Measurements from ENCODE around the gene XCL2.
"Not testable (repeated sequence)": the region's sequence is repeated elsewhere in the genome, so short reads cannot be mapped to it uniquely, and the experiment has no call there.

XCL2 gene

DNA sequence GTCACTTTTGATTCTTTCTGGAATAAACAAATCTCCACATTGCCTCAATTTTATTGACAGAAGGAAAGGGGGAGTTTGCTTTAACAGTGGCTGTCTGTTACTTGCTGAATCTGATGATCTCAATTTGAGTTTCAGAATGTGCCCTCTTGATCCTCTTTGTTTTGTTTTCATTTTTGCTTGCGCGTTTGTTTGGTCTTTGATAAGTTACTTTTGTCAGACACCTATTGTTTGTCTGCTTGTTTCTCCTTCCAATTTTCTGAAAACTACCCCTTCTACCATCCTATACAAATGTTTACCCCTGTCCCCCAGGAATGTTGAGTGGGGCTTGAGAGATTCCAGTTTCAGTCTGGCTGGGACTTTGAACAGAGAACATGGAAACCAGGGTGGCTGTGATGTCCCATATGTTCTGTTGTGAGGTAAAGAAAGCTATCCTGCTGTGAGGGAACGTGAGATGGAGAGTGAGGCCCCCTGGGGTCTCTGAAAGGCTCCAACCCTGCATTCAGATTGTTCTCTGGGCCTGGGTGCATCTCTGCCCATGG is 11.8 kb upstream of the XCL2 start:
- no peak for DNase-seq

DNA sequence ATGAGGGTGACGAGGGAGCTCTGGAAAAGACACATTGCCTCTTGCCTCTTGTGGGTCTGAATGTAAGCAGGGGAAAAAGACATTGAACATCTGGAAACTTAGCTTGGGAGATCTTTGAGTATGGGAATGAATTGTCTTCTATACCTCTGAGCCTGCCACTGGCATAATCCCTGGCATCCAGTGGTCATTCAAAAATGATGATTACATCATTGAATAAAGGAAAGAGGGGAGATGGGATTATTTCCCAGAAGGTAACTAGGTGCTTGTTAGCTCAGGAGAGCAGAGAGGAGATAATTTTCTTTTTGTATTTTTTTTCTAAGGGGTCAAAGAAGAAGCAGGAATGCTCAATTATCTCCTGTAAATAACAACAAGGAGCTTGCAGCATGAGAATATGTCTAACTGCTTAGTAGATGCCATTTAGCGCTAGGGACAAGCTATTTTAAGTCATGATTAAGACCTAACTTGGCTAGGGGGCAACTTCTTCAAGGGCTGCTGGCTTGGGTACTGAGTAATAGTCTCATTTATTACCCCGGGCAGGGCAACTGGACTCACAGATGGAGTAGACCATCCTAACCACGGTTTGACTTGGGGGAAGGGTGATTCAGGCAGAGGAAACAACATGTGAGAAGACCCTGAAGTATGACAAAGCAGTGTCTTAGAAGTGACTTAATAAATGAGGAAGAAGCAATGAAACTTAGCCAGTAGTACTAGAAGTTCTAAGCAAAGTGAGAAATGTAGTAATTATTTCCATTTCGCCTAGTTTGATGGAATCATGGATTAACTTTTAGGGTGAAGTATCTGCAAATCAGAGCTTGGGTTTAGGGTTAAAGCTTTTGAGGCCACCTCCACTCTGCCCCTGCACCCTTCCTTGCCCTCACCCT is 11.0 kb upstream of the XCL2 start:
- DNase-seq = no peak

GRCh38 chr1:168553680-168554553 is 10.1 kb upstream of the XCL2 start:
- no peak for DNase-seq

DNA sequence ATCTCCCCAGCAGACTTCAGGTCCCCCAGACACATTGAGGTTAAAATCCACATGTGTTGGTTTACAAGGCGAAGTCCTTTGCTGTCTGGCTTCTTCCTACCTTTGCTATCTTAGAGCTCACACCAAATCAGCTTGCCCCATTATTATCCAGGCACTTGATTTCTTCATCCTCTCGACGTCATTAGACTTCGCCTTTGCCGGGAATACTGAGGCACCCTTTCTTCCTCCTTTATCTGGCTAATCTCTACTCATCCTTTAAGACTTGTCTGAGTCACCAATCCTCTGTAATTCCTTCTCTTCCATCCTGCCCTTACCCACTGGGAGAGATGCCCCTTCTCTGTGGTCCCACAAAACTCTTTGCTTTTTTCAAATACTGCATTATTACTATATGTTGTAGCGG is 9.2 kb upstream of the XCL2 start:
- DNase-seq = no peak

- no peak for DNase-seq
Observed at GRCh38 chr1:168551688-168552087, 7.9 kb upstream of the XCL2 start.

GRCh38 chr1:168550971-168551370 is 7.2 kb upstream of the XCL2 start:
- peak; percentile 90 for DNase-seq

DNA sequence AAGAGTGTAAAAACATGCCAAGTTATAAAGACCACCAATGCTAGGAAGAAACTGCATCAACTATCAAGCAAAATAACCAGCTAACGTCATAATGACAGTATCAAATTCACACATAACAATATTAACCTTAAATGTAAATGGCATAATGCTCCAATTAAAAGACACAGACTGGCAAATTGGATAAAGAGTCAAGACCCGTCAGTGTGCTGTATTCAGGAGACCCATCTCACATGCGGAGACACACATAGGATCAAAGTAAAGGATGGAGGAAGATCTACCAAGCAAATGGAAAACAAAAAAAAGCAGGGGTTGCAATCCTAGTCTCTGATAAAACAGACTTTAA is 2.7 kb upstream of the XCL2 start:
- not testable (repeated sequence) for DNase-seq

GRCh38 chr1:168545678-168546552 is 2.1 kb upstream of the XCL2 start:
- DNase-seq = peak; percentile 32

GRCh38 chr1:168542978-168543377 is 819 bp downstream of the XCL2 start:
- DNase-seq = not testable (repeated sequence)

DNA sequence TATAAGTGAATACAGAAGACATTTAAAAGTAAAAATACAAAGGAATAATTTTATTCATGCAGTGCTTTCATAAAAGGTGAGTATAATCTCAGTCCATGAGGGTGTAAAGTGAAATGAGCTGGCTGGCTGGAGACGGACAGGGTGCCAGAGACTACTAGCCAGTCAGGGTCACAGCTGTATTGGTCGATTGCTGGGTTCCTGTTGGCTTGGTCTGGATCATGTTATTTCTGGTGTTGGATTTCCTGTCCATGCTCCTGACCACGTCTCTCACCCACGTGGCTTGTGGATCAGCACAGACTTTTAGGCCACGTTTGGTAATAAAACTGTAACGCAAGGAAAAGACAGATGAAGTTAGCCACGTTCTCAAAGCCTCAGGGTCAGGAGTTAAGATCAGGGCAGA is 3.0 kb downstream of the XCL2 start:
- DNase-seq = not testable (repeated sequence)

- no peak for DNase-seq
Observed at GRCh38 chr1:168535536-168535935, 8.3 kb downstream of the XCL2 start.

DNA sequence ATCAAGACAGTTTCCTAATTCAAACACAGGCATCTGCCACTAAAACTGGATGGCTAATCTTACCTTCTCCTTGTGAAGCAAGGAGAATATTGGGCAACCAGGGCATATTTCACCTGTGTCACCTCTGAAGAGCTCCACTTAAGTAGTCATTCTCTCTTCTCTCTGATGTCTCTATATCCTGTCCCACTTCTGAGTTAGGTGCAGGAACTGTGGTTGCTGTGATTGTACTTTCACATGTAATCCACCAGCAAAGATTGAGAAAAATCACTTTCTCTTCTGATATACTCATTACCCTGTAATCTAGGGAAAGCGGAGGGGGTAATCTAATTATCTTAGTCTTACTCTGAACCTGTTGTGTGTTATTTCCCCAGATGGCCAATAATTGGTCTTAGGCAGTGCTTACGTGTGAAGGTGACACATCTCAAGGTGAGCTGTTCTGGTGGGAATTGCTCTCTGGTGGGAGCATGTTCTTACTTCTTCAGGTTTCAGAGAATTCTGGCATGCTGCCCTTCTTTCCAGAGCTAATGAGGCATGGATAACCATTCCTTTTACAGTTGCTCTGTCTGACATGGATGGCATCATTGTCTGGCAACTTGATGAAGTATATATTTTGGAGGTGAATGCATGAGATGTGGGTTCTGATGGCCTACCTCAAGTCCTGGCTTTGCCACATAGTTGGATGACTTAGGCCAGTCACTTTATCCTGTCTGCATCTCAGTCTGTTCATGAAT is 12.0 kb downstream of the XCL2 start:
- no peak for DNase-seq

- no peak for DNase-seq
Observed at GRCh38 chr1:168529518-168529917, 14.3 kb downstream of the XCL2 start.

GRCh38 chr1:168521401-168522000 is 22.3 kb downstream of the XCL2 start:
- no peak for DNase-seq

- no peak for DNase-seq
Observed at GRCh38 chr1:168520832-168521231, 23.0 kb downstream of the XCL2 start.

DNA sequence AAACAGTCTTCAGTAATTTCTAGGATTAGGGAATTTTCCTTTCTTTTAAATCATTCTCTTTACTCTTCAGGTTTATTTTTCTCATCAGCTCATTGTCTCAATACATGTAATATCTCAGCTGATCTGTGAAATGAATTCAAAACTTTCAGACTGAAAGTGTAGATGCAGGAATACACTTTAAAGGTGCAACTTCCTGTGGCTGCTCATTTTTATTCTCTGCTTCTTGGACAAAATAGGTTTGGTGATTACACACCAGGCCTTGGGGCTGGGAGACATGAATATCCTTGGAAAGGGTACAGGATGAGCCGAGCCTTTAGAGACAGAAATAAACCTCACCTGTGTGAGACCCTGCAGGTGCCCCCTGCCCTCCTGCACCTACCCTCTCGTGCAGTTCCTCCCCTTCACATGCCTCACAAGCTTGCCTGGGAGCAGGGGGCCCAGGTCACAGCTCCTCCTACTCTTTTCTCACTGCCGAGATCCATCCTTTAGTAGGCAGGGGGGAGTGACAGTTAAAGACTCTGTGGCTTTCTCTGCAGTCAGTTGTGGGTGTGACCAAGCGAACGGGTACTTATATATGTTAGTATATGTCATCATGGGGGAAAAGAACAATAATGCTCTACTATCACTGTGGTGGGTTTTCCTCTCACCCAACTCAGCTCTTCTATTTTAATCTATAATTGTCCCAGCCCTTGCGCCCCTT is 23.6 kb downstream of the XCL2 start:
- no peak for DNase-seq

GRCh38 chr1:168518813-168519212 is 25.0 kb downstream of the XCL2 start:
- DNase-seq = no peak

GRCh38 chr1:168518201-168518689 is 25.6 kb downstream of the XCL2 start:
- no peak for DNase-seq

DNA sequence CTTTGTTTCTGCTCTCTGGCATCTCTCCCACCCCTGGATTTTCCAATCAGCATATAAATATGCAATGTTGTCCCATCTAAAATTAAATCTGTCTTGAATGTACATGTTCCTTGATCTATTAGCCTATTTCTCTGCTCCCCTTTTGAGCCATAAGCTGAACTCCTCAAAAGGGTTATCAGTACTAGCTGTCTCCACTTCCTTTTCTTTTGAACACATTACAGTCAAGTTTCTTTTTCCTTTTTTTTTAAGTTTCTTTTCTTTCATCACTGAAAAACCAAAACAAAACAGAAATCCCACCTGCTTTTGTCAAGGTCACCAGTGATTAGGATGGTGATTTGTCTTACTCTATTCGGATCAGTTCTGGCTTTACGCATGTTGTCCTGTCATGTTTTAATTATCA is 29.3 kb downstream of the XCL2 start:
- DNase-seq = no peak

- DNase-seq = no peak
Observed at GRCh38 chr1:168513656-168514404, 30.0 kb downstream of the XCL2 start.

All from NCI-H226 (cell line).